ENCODE results near the gene CA12. TPM values are rescaled to one million over a fixed set of nuclear protein-coding genes. Genes with fewer than 3 reads are reported as not detected.

The CA12 gene
- total RNA-seq, 6 donors from 2014 or later, result 2.2 to 14.6 (median 6.4) TPM

DNA sequence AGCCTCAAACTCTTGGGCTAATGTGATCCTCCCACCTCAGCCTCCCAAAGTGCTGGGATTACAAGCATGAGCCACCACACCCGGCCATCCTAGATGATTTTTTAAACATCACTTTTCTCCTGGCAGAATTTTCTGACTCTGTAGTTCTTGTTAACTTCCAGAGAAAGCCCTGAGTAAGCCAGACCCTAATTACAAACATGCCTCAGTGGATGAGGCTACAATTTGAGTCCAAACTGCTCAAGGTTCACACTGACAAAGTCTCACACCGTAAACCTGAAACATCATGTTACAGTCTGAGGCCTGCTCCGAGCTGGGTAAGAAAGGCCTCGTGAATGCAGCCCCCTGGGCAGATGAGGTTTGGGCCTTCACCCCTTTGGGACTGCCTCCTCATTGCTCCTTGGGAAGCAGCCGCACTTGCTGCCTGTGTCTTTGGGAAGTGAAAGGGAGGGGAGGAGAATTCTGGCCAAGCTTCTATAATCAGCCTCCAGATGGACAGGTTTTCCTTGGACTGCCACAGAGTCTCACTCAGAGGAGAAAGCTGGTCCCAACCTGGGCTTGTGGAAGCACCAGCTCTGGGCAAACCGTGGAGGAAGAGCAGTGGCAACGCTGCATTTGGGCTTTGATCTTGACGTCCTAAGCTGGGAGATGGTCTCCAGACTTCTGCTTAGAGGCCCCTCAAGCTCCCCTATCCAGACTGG, 46.0 kb downstream of the CA12 start:
- no peak for DNase-seq
- whole genome bisulfite sequencing, 2 donors, result 92 to 93% methylated on average over 7 to 8 of the region's 8 CpGs
- ATAC-seq (ENCODE audit: low FRiP score in 2 of 2), result no peak

DNA sequence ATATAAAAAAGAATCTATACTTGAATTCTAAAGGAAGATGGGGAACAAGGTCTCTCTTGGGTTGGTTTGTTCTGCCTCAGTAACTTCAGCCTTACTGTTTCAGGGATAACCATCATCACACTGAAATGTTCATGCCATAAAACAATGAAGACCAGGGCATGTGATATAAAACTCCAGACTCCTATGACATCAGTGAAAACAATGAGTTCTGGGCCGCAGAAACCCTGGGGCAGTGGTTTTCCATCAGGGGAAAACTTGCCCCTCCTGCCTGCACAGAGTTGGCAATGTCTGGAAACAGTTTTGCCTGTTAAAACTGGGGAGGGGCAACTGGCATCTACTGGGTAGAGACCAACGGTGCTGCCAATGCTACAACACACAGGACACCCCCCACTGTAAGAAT, 46.8 kb downstream of the CA12 start:
- H3K9me3 ChIP-seq, result no peaks in the 10 kb centered on the region
- ATAC-seq (ENCODE audit: low FRiP score in 2 of 2), result no peak

More for the DNA sequence above, 46.0 kb downstream of the CA12 start:
- no peak for TF ChIP-seq POLR2AphosphoS5 (IDR thresholded peaks at IDR 0.05)
- TF ChIP-seq CTCF (IDR thresholded peaks at IDR 0.05), result no peak
- TF ChIP-seq EP300 (IDR thresholded peaks at IDR 0.05), result no peak
- no peak for TF ChIP-seq POLR2A (IDR thresholded peaks at IDR 0.05)
- no peaks in the 10 kb centered on the region for H3K4me1 ChIP-seq
- H3K4me3 ChIP-seq, result no peak overlapping the region
- no peaks in the 10 kb centered on the region for H3K9me3 ChIP-seq
- H3K27ac ChIP-seq, result no peak overlapping the region
- no peaks in the 10 kb centered on the region for H3K36me3 ChIP-seq
- no peaks in the 10 kb centered on the region for H3K27me3 ChIP-seq

GRCh38 chr15:63332367-63333124, 49.1 kb downstream of the CA12 start:
- Histone ChIP-seq H3K27ac (no peak overlapping the region), H3K4me1 (no peaks in the 10 kb centered on the region), H3K4me3 (no peak overlapping the region), H3K27me3 (no peaks in the 10 kb centered on the region), H3K9me3 (no peaks in the 10 kb centered on the region), H3K36me3 (no peaks in the 10 kb centered on the region)
- 47 to 51% methylated on average over 8 to 9 of the region's 9 CpGs for WGBS, 2 donors
- no peak for DNase-seq
- TF ChIP-seq CTCF (IDR thresholded peaks at IDR 0.05) (no peak), EP300 (IDR thresholded peaks at IDR 0.05) (no peak), POLR2AphosphoS5 (IDR thresholded peaks at IDR 0.05) (no peak), POLR2A (IDR thresholded peaks at IDR 0.05) (no peak)
- ATAC-seq (ENCODE audit: low FRiP score in 2 of 2), result no peak

More for the DNA sequence above, 46.8 kb downstream of the CA12 start:
- 84 to 95% methylated on average over 2 of the region's 2 CpGs for WGBS, 2 donors
- no peak for TF ChIP-seq POLR2AphosphoS5 (IDR thresholded peaks at IDR 0.05)
- TF ChIP-seq EP300 (IDR thresholded peaks at IDR 0.05), result no peak
- TF ChIP-seq POLR2A (IDR thresholded peaks at IDR 0.05), result no peak
- TF ChIP-seq CTCF (IDR thresholded peaks at IDR 0.05), result no peak
- Histone ChIP-seq H3K27ac (no peak overlapping the region), H3K27me3 (no peaks in the 10 kb centered on the region), H3K36me3 (no peaks in the 10 kb centered on the region), H3K4me1 (no peaks in the 10 kb centered on the region), H3K4me3 (no peak overlapping the region)
- no peak for DNase-seq

DNA sequence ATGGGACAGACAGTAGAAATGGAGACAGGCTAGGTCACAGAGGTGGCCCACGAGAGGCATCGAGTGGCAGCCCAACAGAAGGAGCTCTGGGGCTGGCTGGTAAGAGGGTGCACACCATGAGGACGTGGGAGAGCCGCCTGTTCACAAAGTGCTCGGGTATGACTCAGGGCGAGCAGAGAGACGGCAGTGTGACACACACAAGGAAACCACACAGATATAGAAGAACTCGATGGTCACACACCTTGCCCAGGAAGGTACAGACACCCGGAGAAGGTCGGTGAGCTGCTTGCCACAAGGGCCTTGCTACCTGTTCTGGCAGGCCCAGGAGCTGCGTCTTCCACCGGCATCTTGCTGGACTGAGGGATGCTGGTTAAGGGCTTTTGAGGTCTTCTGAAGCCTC, 50.2 kb downstream of the CA12 start:
- ATAC-seq (ENCODE audit: low FRiP score in 2 of 2), result no peak
- no peak overlapping the region for H3K4me3 ChIP-seq
- WGBS, 2 donors, result 90 to 92% methylated on average over 10 to 12 of the region's 12 CpGs

More for the DNA sequence above, 50.2 kb downstream of the CA12 start:
- Histone ChIP-seq H3K27ac (no peak overlapping the region), H3K36me3 (no peaks in the 10 kb centered on the region), H3K27me3 (no peaks in the 10 kb centered on the region), H3K4me1 (no peaks in the 10 kb centered on the region), H3K9me3 (no peaks in the 10 kb centered on the region)
- no peak for TF ChIP-seq POLR2AphosphoS5 (IDR thresholded peaks at IDR 0.05)
- TF ChIP-seq EP300 (IDR thresholded peaks at IDR 0.05), result no peak
- no peak for TF ChIP-seq POLR2A (IDR thresholded peaks at IDR 0.05)
- no peak for TF ChIP-seq CTCF (IDR thresholded peaks at IDR 0.05)
- DNase-seq, result no peak

All from upper lobe of left lung (tissue), 6 donors.